GM12872 (cell line): ENCODE measurements around the gene ASCC2.

ENCODE experiments used
- TF ChIP-seq, protein P1 (sequence below): IDR thresholded peaks from 3 replicates; pipeline ENCODE4 v1.5.1; 2011; ENCODE audit warnings: low read depth, mild to moderate bottlenecking, low read length, moderate library complexity; ENCODE audit not compliant: insufficient read depth

The ASCC2 gene

DNA sequence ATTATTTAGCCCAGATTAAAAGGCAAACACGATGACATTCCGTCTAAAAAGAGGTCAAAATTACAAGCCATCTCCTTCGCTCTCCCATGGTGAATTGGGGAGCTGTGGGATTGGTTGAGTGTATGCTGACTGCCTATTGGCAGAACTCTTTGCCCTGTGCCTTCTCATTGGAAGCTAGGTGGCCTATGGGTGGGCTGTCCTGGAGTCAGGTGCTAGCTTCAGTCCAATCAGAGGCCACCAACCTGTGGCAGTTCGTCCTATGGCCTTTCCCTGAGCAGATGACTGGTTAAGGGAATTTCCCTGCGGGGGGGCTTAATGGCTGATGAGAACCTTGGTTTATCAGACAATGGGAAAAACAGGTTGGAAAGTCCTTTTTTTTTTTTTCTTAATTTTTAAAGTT, 41.7 kb upstream of the ASCC2 start:
- TF ChIP-seq, protein P1, sequence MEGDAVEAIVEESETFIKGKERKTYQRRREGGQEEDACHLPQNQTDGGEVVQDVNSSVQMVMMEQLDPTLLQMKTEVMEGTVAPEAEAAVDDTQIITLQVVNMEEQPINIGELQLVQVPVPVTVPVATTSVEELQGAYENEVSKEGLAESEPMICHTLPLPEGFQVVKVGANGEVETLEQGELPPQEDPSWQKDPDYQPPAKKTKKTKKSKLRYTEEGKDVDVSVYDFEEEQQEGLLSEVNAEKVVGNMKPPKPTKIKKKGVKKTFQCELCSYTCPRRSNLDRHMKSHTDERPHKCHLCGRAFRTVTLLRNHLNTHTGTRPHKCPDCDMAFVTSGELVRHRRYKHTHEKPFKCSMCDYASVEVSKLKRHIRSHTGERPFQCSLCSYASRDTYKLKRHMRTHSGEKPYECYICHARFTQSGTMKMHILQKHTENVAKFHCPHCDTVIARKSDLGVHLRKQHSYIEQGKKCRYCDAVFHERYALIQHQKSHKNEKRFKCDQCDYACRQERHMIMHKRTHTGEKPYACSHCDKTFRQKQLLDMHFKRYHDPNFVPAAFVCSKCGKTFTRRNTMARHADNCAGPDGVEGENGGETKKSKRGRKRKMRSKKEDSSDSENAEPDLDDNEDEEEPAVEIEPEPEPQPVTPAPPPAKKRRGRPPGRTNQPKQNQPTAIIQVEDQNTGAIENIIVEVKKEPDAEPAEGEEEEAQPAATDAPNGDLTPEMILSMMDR, result no peak

DNA sequence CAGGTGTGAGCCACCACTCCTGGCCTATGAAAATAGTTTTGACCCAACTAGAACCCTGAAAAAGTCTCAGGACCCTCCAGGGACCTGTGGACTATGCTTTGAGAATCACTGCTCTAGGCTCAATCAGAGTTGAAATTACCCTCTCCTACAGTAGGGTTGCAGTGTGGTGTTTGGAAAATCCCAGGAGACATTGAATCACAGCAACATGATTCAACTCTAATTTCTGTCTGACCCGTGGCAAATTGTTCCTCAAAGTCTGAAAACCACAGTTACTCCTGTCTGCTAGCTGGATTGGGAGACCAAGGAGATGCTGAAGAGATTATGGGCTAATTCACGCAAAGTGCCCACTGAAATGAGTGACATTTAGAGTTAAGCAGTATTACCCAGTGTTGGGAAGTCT, 39.5 kb upstream of the ASCC2 start:
- TF ChIP-seq, protein P1, result no peak

DNA sequence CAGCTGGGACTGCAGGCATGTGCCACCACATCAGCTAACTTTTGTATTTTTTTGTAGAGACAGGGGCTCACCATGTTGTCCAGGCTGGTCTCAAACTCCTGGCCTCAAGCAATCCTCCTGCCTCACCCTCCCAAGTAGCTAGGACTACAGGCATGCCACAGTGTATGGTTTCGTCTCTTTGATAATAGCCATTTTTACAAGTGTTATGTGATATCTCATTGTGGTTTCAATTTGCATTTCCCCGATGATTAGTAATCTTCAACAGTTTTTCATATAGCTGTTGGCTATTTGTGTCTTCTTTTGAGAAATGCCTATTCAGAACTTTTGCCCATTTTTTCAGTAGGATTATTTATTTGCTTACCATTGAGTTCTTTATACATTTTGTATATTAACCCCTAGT, 35.9 kb upstream of the ASCC2 start:
- TF ChIP-seq, protein P1, result no peak

DNA sequence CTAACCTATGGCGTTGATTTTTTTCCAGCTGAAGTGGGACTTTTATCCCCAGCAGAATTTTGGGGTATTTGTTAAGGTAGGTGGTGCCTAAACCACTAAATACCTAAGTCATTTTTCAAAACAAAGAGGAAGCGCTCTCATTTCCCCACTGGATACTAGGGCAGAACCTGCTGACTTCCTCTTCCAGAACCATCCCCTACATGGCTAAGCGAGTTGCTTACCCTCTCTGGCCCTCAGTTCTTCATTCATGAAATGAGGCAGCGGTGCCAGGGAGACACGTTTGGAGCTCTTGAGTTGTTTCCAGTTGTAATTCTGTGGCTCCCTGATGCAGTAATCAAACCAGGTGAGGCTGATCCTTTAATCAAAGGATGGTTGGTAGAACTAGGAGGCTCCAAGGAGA, 34.9 kb upstream of the ASCC2 start:
- TF ChIP-seq, protein P1, result no peak

DNA sequence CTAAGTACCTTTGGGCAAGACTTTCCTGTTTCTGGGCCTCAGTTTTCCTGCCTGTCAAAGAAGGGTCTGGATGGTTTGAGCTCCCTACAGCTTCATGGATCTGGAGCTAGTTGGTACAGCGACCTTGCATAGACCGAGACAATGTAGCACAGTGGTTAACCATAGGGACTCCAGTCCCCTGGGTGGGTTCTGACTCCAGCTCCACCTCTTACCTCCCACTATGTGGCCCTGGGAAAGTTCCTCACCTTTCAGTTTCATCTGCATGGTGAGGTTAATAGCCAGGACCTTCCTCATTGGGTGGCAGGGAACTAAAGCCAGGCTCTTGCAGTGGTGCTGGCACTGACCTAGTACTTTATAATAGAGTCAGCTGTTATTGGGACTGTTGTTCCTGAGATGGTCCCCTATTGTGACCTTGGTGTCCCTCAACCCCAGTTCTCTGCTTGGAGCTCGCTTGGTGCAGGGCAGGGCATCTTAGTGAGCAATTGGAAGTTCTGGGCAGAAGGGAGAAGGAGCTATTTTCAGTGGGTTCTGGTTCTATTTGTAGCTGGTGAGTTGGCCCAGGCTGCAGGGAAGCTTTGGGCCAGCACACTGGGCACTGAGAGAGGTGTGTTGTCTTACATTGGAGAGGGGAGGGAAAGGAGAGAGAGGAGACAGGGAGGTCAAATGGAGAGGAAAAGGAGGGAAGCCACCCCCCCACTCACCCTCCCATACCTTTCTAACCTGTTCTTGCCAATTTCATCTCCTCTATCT, 34.2 kb upstream of the ASCC2 start:
- TF ChIP-seq, protein P1, result no peak

DNA sequence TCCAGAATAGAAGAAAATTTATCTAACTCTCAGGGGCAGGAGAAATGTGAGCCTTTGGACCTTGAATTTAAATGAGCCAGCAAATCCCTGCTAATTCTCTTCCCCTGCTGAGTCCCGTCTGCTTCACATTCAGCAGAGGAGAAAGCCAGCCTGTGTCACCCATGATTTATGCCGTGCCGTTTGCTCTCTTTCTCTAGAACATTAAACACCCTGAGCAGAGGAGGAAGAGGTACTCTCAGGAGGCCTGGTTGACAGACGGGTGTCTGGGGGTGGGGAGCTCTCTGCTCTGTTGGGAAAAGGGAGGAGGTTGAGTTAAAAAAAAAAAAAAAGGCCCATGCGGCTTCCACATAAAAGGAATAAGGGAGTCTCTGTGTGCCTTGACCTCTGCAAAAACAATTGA, 33.6 kb upstream of the ASCC2 start:
- TF ChIP-seq, protein P1, result no peak

DNA sequence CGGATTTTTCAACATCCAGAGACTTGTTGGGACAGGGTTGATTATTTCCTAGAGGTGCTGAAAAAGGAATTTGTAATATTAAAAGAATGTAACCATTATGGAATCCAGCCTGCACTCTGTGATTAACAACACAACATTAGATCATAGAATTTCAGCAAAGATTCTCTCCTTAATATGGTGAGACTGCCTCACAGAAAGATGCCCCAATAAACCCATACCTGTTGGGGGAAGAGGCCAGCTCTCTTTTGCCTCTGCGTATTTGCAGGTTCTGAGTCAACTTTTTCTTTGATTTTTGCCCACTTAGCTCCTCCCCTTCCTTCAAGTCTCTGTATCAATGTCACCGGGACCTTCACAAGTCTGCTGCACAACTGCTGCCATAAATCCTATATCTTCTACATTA, 32.5 kb upstream of the ASCC2 start:
- TF ChIP-seq, protein P1, result no peak
